T-cell (primary cell): ENCODE measurements around the gene ROR2. TPM values are rescaled to one million over a fixed set of nuclear protein-coding genes. Genes with fewer than 3 reads are reported as not detected.

Experiments used
- ATAC-seq, 4 experiments: fragments of 200-7000 bp in 3 of 4; fragments of 150-1000 bp in 1 of 4; cut with Tn5 transposase; replicated peaks in 1 of 4; 1 replicate in 3 of 4; 2 replicates in 1 of 4; pipeline ENCODE4 v1.10.0; 2021; ENCODE audit warnings: moderate library complexity in 3 of 4, mild to moderate bottlenecking in 2 of 4, moderate number of reproducible peaks in 1 of 4
- CTCF ChIA-PET, 2 donors: fragments of 300-600 bp; sonication (Branson Sonifier 250); formaldehyde crosslinking; loops; one replicate each; lab custom pipeline; 2022; ENCODE audit warnings: antibody characterized with exemption in 2 of 2; lab: Charles Lee
- POLR2A ChIA-PET, 2 donors: fragments of 300-600 bp; sonication (Branson Sonifier 250); formaldehyde crosslinking; loops; one replicate each; lab custom pipeline; 2022; ENCODE audit warnings: antibody characterized with exemption in 2 of 2; lab: Charles Lee
- DNase-seq, 35 experiments: peaks; one replicate each; pipeline versions ENCODE4 v3.0.0 to v3.0.0-alpha.2; 2013 to 2023
- H3K27ac ChIP-seq: one replicate; pipeline ENCODE4 v1.5.1; 2013; ENCODE audit warnings: low read length
- H3K27me3 ChIP-seq, 2 experiments: replicated peaks in 1 of 2; 1 replicate in 1 of 2; 2 replicates in 1 of 2; pipeline versions ENCODE4 v1.6.1 to v1.7.0; 2013; ENCODE audit warnings: low read length in 1 of 2, mixed read lengths in 1 of 2; ENCODE audit not compliant: control insufficient read depth in 2 of 2, insufficient read depth in 2 of 2; ENCODE audit errors: extremely low read depth in 1 of 2
- H3K36me3 ChIP-seq, 2 donors: 1 replicate in 1 of 2; 2 replicates in 1 of 2; pipeline versions ENCODE4 v1.6.1 to v1.7.0; 2013; ENCODE audit warnings: low read length in 1 of 2; ENCODE audit not compliant: control insufficient read depth in 2 of 2, insufficient read depth in 1 of 2; ENCODE audit errors: extremely low read depth in 1 of 2
- H3K4me1 ChIP-seq, 2 experiments: 1 replicate in 1 of 2; 2 replicates in 1 of 2; pipeline versions ENCODE4 v1.6.1 to v1.7.0; 2013; ENCODE audit warnings: low read length in 2 of 2, mixed read lengths in 1 of 2; ENCODE audit not compliant: insufficient read depth in 2 of 2, control insufficient read depth in 1 of 2; ENCODE audit errors: extremely low read depth in 1 of 2
- H3K4me3 ChIP-seq, 2 donors: 1 replicate in 1 of 2; 2 replicates in 1 of 2; pipeline versions ENCODE4 v1.5.1 to v1.7.0; 2013; ENCODE audit warnings: mild to moderate bottlenecking in 2 of 2, low read length in 1 of 2, moderate library complexity in 1 of 2; ENCODE audit not compliant: control insufficient read depth in 1 of 2; ENCODE audit errors: extremely low read depth in 1 of 2
- H3K9me3 ChIP-seq: 2 replicates; pipeline ENCODE4 v1.7.0; 2013
- H3K27ac Mint-ChIP-seq, 2 donors: one replicate each; pipeline ENCODE4 v1.8.0; 2020 to 2021; ENCODE audit warnings: mild to moderate bottlenecking in 2 of 2, mixed read lengths in 2 of 2
- H3K27me3 Mint-ChIP-seq, 2 donors: one replicate each; pipeline ENCODE4 v1.8.0; 2021 to 2022; ENCODE audit warnings: mixed read lengths in 2 of 2
- H3K36me3 Mint-ChIP-seq: one replicate; pipeline ENCODE4 v1.8.0; 2021; ENCODE audit warnings: mixed read lengths
- H3K4me1 Mint-ChIP-seq, 3 donors: one replicate each; pipeline ENCODE4 v1.8.0; 2020 to 2022; ENCODE audit warnings: mixed read lengths in 3 of 3, mild to moderate bottlenecking in 1 of 3
- H3K4me3 Mint-ChIP-seq, 3 donors: one replicate each; pipeline ENCODE4 v1.8.0; 2020 to 2022; ENCODE audit warnings: mild to moderate bottlenecking in 3 of 3, mixed read lengths in 3 of 3, moderate library complexity in 3 of 3
- H3K9me3 Mint-ChIP-seq, 3 donors: one replicate each; pipeline ENCODE4 v1.8.0; 2020 to 2022; ENCODE audit warnings: mixed read lengths in 3 of 3
- WGBS: methylation state at CpG from one replicate; pipeline ENCODE4 v1.1.5; 2013; ENCODE audit warnings: missing lambda C conversion rate; ENCODE audit not compliant: insufficient coverage; 5-methylcytosine and 5-hydroxymethylcytosine counted together
- total RNA-seq, 35 experiments: library from RNA in 6 of 35; stranded (reverse) in 6 of 35; fragments of 120-200 nt in 1 of 35; gene quantifications; one replicate each; pipeline versions ENCODE4 v1.2.1 to v1.2.4 and lab custom pipeline; 2013 to 2026

ROR2 gene
- total RNA-seq, 5 donors from 2014 or later (not counting 1 experiment from before 2014, with no cell fraction given): 0.07 to 0.28 (median 0.15) TPM; not detected in 1

- DNase-seq: no peak
- H3K36me3 Mint-ChIP-seq: no peaks in the 10 kb centered on the region
- peaks cover 4 to 27% of the 10 kb centered on the region in 2 experiments for H3K4me1 ChIP-seq
- H3K27ac Mint-ChIP-seq: no peak overlapping the region
- ChIA-PET CTCF (no interaction called here), POLR2A (no interaction called here)
- H3K4me1 Mint-ChIP-seq: peaks cover 0 to 7% (median 6%) of the 10 kb centered on the region in 3 donors
- peaks cover 0 to 23% of the 10 kb centered on the region in 2 experiments for H3K27me3 ChIP-seq
- 83% methylated on average over 7 of the region's 11 CpGs for WGBS
- no peaks in the 10 kb centered on the region for H3K36me3 ChIP-seq
- no peak overlapping the region for H3K4me3 Mint-ChIP-seq
- ATAC-seq: no peak
- H3K9me3 Mint-ChIP-seq: no peaks in the 10 kb centered on the region
- no peak overlapping the region for H3K27ac ChIP-seq
- no peaks in the 10 kb centered on the region for H3K9me3 ChIP-seq
- no peak overlapping the region for H3K4me3 ChIP-seq
- H3K27me3 Mint-ChIP-seq: peaks cover 7 to 16% of the 10 kb centered on the region in 2 donors
These were observed 47.4 kb downstream of the ROR2 start for GRCh38 chr9:91902475-91903125.

- H3K27ac ChIP-seq: no peak overlapping the region
- no peaks in the 10 kb centered on the region for H3K9me3 ChIP-seq
- Mint-ChIP-seq H3K9me3 (no peaks in the 10 kb centered on the region), H3K36me3 (no peaks in the 10 kb centered on the region), H3K27ac (no peak overlapping the region), H3K4me1 (no peaks in the 10 kb centered on the region), H3K27me3 (peaks cover 18 to 22% of the 10 kb centered on the region in 2 donors), H3K4me3 (no peak overlapping the region)
- peaks cover 4 to 13% of the 10 kb centered on the region in 2 experiments for H3K4me1 ChIP-seq
- no peaks in the 10 kb centered on the region for H3K36me3 ChIP-seq
- WGBS: no CpG with 5 or more reads among the region's 3 CpGs
- ChIA-PET CTCF (no interaction called here), POLR2A (no interaction called here)
- no peak overlapping the region for H3K4me3 ChIP-seq
- no peak for DNase-seq
- peaks cover 0 to 29% of the 10 kb centered on the region in 2 experiments for H3K27me3 ChIP-seq
- ATAC-seq: no peak
These were observed 49.2 kb downstream of the ROR2 start for GRCh38 chr9:91900797-91901177.

- CTCF ChIA-PET: no interaction called here
- peaks cover 0 to 29% of the 10 kb centered on the region in 2 experiments for H3K27me3 ChIP-seq
- ATAC-seq: no peak
These were observed 49.8 kb downstream of the ROR2 start for GRCh38 chr9:91900055-91900796.

GRCh38 chr9:91899594-91899993, 50.4 kb downstream of the ROR2 start:
- H3K4me3 ChIP-seq: no peak overlapping the region
- DNase-seq: no peak
- H3K27me3 ChIP-seq: peaks cover 0 to 24% of the 10 kb centered on the region in 2 experiments
- CTCF ChIA-PET: no interaction called here
- Mint-ChIP-seq H3K27me3 (peaks cover 22 to 23% of the 10 kb centered on the region in 2 donors), H3K36me3 (no peaks in the 10 kb centered on the region), H3K27ac (no peak overlapping the region), H3K4me3 (no peak overlapping the region), H3K9me3 (no peaks in the 10 kb centered on the region), H3K4me1 (no peaks in the 10 kb centered on the region)
- no peaks in the 10 kb centered on the region for H3K36me3 ChIP-seq
- H3K4me1 ChIP-seq: peaks cover 0 to 2% of the 10 kb centered on the region in 2 experiments
- H3K9me3 ChIP-seq: no peaks in the 10 kb centered on the region
- WGBS: 88% methylated on average over 4 of the region's 9 CpGs
- no peak for ATAC-seq
- POLR2A ChIA-PET: no interaction called here
- H3K27ac ChIP-seq: no peak overlapping the region

More at GRCh38 chr9:91900055-91900796, 49.8 kb downstream of the ROR2 start:
- H3K4me1 ChIP-seq: peaks cover under 1 to 9% of the 10 kb centered on the region in 2 experiments
- 85% methylated on average over 21 of the region's 32 CpGs for WGBS
- no peaks in the 10 kb centered on the region for H3K9me3 ChIP-seq
- POLR2A ChIA-PET: no interaction called here
- no peak for DNase-seq
- Mint-ChIP-seq H3K9me3 (no peaks in the 10 kb centered on the region), H3K4me1 (no peaks in the 10 kb centered on the region), H3K27ac (no peak overlapping the region), H3K27me3 (peaks cover 18 to 22% of the 10 kb centered on the region in 2 donors), H3K4me3 (no peak overlapping the region), H3K36me3 (no peaks in the 10 kb centered on the region)
- no peak overlapping the region for H3K27ac ChIP-seq
- H3K36me3 ChIP-seq: no peaks in the 10 kb centered on the region
- H3K4me3 ChIP-seq: no peak overlapping the region

GRCh38 chr9:91899219-91899563, 50.8 kb downstream of the ROR2 start:
- WGBS: 89% methylated on average over 1 of the region's 2 CpGs
- Mint-ChIP-seq H3K27me3 (peaks cover 23 to 24% of the 10 kb centered on the region in 2 donors), H3K4me3 (no peak overlapping the region), H3K36me3 (no peaks in the 10 kb centered on the region), H3K9me3 (no peaks in the 10 kb centered on the region), H3K27ac (no peak overlapping the region), H3K4me1 (no peaks in the 10 kb centered on the region)
- H3K4me1 ChIP-seq: no peaks in the 10 kb centered on the region
- no peaks in the 10 kb centered on the region for H3K9me3 ChIP-seq
- DNase-seq (no peak), ATAC-seq (no peak)
- POLR2A ChIA-PET: no interaction called here
- peaks cover 0 to 21% of the 10 kb centered on the region in 2 experiments for H3K27me3 ChIP-seq
- H3K27ac ChIP-seq: no peak overlapping the region
- CTCF ChIA-PET: no interaction called here
- H3K4me3 ChIP-seq: no peak overlapping the region
- H3K36me3 ChIP-seq: no peaks in the 10 kb centered on the region

- Mint-ChIP-seq H3K27me3 (peaks cover 28 to 29% of the 10 kb centered on the region in 2 donors), H3K36me3 (no peaks in the 10 kb centered on the region), H3K4me1 (no peaks in the 10 kb centered on the region), H3K9me3 (no peaks in the 10 kb centered on the region), H3K27ac (no peak overlapping the region), H3K4me3 (no peak overlapping the region)
- ChIA-PET POLR2A (no interaction called here), CTCF (no interaction called here)
- no peak overlapping the region for H3K4me3 ChIP-seq
- H3K9me3 ChIP-seq: no peaks in the 10 kb centered on the region
- no peak for ATAC-seq
- H3K27me3 ChIP-seq: peaks cover 0 to 25% of the 10 kb centered on the region in 2 experiments
- H3K36me3 ChIP-seq: no peaks in the 10 kb centered on the region
- WGBS: 64% methylated on average over 16 of the region's 17 CpGs
- no peak overlapping the region for H3K27ac ChIP-seq
- H3K4me1 ChIP-seq: no peaks in the 10 kb centered on the region
- no peak for DNase-seq
These were observed 51.4 kb downstream of the ROR2 start for GRCh38 chr9:91898451-91899218.
